ENCODE data around the gene ACSL4.

DNA sequence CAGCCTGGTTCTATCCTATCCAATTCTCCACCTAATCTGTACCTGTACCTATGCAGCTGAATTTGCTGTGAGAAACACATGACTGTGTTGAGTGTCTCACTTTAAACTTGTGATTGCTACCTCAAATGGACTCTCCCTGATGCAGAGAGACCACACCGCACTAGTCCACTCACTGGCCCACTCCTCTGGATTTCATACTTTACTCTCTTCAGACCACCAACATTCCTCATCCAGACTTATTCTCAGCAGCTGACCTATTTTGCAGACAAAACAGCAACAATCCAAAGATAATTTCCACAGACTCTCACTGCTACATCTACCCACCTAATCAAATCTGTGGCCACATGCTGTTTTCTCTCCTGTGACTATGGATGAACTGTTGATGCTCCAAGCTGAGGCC is 45.2 kb downstream of the ACSL4 start:
- no peak for TF ChIP-seq POLR2AphosphoS5 (IDR thresholded peaks at IDR 0.05; ENCODE audit: low read depth, low read length)
- TF ChIP-seq, protein P1, sequence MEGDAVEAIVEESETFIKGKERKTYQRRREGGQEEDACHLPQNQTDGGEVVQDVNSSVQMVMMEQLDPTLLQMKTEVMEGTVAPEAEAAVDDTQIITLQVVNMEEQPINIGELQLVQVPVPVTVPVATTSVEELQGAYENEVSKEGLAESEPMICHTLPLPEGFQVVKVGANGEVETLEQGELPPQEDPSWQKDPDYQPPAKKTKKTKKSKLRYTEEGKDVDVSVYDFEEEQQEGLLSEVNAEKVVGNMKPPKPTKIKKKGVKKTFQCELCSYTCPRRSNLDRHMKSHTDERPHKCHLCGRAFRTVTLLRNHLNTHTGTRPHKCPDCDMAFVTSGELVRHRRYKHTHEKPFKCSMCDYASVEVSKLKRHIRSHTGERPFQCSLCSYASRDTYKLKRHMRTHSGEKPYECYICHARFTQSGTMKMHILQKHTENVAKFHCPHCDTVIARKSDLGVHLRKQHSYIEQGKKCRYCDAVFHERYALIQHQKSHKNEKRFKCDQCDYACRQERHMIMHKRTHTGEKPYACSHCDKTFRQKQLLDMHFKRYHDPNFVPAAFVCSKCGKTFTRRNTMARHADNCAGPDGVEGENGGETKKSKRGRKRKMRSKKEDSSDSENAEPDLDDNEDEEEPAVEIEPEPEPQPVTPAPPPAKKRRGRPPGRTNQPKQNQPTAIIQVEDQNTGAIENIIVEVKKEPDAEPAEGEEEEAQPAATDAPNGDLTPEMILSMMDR (IDR thresholded peaks at IDR 0.05), result no peak
- TF ChIP-seq TCF7L2 (IDR thresholded peaks at IDR 0.05; ENCODE audit: low read depth, low read length), result no peak

Measured in Panc1 (cell line).